Right lobe of liver (tissue), 6 donors: ENCODE data around the gene SOX8. TPM values are rescaled to one million over a fixed set of nuclear protein-coding genes. Genes with fewer than 3 reads are reported as not detected.

Experiments used
- ATAC-seq, 4 donors: fragments of 200-7000 bp; cut with Tn5 transposase; one replicate each; pipeline ENCODE4 v1.9.1; 2020; ENCODE audit warnings: mild to moderate bottlenecking in 4 of 4, moderate library complexity in 4 of 4
- DNase-seq, 3 donors: peaks; one replicate each; pipeline ENCODE4 v3.0.0-alpha.2; 2020
- H3K27ac ChIP-seq, 3 donors: fragments of 200-600 bp; one replicate each; pipeline ENCODE4 v1.8.0; 2022
- H3K27me3 ChIP-seq, 2 donors: fragments of 200-600 bp; one replicate each; pipeline ENCODE4 v1.8.0; 2022
- H3K36me3 ChIP-seq, 4 donors: fragments of 200-600 bp; sonication (generic) in 1 of 4; one replicate each; pipeline versions ENCODE4 v1.5.1 to v1.8.0; 2017 to 2022; ENCODE audit warnings: control low read depth in 1 of 4
- H3K4me1 ChIP-seq, 4 donors: fragments of 200-600 bp; sonication (generic) in 1 of 4; one replicate each; pipeline versions ENCODE4 v1.5.1 to v1.8.0; 2017 to 2022; ENCODE audit warnings: control low read depth in 1 of 4
- H3K4me3 ChIP-seq, 3 donors: fragments of 200-600 bp; one replicate each; pipeline ENCODE4 v1.8.0; 2022
- H3K9me3 ChIP-seq, 4 donors: fragments of 200-600 bp; sonication (generic) in 1 of 4; one replicate each; pipeline versions ENCODE4 v1.5.1 to v1.8.0; 2017 to 2022; ENCODE audit warnings: control low read depth in 1 of 4
- POLR2A ChIP-seq: fragments of 450-650 bp; IDR thresholded peaks from one replicate; pipeline ENCODE4 v1.6.1; 2017; ENCODE audit warnings: antibody characterized with exemption, mild to moderate bottlenecking
- WGBS: methylation state at CpG from one replicate; pipeline ENCODE4 v1.1.6; 2018; ENCODE audit warnings: low coverage, low lambda C conversion rate; ENCODE audit not compliant: insufficient coverage; ENCODE audit errors: missing lambda C conversion rate; 5-methylcytosine and 5-hydroxymethylcytosine counted together
- intact Hi-C, 2 donors: fragments of 100-400 bp; cut with DNase I; formaldehyde crosslinking; loops; one replicate each; pipeline versions ENCODE4 v1.11.2 to v1.14.1; 2022
- total RNA-seq, 6 experiments: library from RNA; depleted of rRNA in 2 of 6; stranded (reverse); fragments of >200 nt in 2 of 6; fragmentation: NEBNext Ultra II Directional in 3 of 6; extraction: Animal tissue kit (Norgen Biotek cat#: 25700) in 3 of 6; gene quantifications; one replicate each; pipeline versions ENCODE4 v1.1.0 to v1.2.4, GENCODE V29; 2016 to 2023
- TF ChIP-seq, protein P1 (sequence below), 4 donors: fragments of 200-600 bp in 3 of 4; fragments of 450-650 bp in 1 of 4; IDR thresholded peaks; one replicate each; pipeline versions ENCODE4 v1.5.1 to v1.8.0; 2016 to 2022; ENCODE audit warnings: antibody characterized with exemption in 4 of 4, mild to moderate bottlenecking in 2 of 4
- donor health status: DM: no; HTN: yes; CAD: no.
- donor health status: DM: no; HTN: no; CAD: no.
- donor health status: DM: no; HTN: no; CAD: no.
- donor health status: DM: no; HTN: yes; CAD: no.
- donor health status: DM: no; HTN: yes; CAD: no.

SOX8 gene
- total RNA-seq, 6 experiments from 2014 or later: 0.07 to 0.13 (median 0.09) TPM; not detected in 3

DNA sequence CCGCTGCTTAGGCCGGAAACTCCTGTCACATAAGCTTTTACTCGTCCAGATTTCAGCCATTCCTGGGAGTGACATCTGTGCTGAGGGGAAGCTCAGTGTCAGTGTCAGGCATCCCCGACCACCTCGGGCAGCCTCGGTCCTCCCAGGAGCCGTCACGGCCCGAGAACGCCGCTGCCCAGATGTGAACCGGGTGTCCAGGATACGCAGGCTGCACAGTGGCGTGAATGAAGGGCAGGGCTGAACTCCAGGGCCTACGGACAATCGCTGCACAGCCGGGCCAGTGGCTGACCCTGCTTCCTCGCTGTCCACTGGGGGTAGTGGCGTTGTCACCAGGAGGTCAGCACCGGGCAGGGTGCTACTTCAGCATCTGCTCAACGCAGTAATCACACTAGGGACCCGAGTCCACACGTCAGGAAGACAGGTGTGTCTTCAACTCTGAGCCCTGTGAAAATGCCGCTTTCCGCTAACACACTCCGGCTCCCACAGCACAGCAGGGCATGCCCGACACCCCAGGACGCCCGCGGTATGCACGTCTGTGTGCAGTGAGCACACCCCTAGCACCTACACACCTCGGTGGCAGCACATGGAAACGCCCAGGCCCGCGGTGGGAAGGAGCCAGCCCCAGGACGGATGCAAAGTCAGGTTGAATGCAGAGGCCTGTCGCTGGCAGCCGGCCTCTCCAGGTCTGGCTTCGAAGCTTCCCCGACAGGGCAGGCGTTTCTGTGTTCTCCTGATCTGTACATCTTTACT lies 13.8 kb upstream of the SOX8 start:
- ATAC-seq (no peak), DNase-seq (peak in 1 of 3 donors; percentile 49)
- Histone ChIP-seq H3K4me1 (peaks cover 0 to 13% (median 3%) of the 10 kb centered on the region in 4 donors), H3K9me3 (no peaks in the 10 kb centered on the region), H3K4me3 (no peak overlapping the region), H3K36me3 (no peaks in the 10 kb centered on the region), H3K27me3 (no peaks in the 10 kb centered on the region), H3K27ac (no peak overlapping the region)
- 75% methylated on average over 4 of the region's 41 CpGs for WGBS
- no peak for TF ChIP-seq POLR2A
- TF ChIP-seq, protein P1, sequence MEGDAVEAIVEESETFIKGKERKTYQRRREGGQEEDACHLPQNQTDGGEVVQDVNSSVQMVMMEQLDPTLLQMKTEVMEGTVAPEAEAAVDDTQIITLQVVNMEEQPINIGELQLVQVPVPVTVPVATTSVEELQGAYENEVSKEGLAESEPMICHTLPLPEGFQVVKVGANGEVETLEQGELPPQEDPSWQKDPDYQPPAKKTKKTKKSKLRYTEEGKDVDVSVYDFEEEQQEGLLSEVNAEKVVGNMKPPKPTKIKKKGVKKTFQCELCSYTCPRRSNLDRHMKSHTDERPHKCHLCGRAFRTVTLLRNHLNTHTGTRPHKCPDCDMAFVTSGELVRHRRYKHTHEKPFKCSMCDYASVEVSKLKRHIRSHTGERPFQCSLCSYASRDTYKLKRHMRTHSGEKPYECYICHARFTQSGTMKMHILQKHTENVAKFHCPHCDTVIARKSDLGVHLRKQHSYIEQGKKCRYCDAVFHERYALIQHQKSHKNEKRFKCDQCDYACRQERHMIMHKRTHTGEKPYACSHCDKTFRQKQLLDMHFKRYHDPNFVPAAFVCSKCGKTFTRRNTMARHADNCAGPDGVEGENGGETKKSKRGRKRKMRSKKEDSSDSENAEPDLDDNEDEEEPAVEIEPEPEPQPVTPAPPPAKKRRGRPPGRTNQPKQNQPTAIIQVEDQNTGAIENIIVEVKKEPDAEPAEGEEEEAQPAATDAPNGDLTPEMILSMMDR (IDR thresholded peaks at IDR 0.05): no peak
- intact Hi-C loops: no loop called here

DNA sequence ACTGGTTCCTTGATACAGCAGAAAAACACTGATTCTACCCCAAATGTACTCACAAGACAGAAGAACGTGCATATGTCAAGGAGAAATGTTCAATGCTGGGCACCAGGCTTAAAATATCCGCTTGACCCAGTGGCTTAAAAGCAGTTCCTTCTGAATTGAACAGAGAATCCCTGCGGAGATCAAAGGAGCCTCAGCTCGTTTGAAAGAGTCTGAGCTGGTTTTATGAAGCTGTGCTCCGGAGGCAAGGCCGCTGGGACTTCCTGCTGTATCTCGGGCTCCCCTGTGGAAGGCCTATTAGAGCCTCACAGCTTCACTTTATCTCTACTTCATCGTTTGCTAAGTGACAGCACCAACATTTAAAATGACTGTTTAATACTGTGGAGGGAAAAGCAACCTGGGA lies 12.9 kb upstream of the SOX8 start:
- Histone ChIP-seq H3K4me1 (peaks cover 0 to 13% (median 3%) of the 10 kb centered on the region in 4 donors), H3K36me3 (no peaks in the 10 kb centered on the region), H3K27me3 (no peaks in the 10 kb centered on the region), H3K9me3 (no peaks in the 10 kb centered on the region), H3K4me3 (no peak overlapping the region), H3K27ac (no peak overlapping the region)
- WGBS: 88% methylated on average over 8 of the region's 8 CpGs
- no peak for TF ChIP-seq POLR2A
- TF ChIP-seq, protein P1 (IDR thresholded peaks at IDR 0.05): no peak
- DNase-seq (no peak), ATAC-seq (no peak)
- intact Hi-C loops: no loop called here

DNA sequence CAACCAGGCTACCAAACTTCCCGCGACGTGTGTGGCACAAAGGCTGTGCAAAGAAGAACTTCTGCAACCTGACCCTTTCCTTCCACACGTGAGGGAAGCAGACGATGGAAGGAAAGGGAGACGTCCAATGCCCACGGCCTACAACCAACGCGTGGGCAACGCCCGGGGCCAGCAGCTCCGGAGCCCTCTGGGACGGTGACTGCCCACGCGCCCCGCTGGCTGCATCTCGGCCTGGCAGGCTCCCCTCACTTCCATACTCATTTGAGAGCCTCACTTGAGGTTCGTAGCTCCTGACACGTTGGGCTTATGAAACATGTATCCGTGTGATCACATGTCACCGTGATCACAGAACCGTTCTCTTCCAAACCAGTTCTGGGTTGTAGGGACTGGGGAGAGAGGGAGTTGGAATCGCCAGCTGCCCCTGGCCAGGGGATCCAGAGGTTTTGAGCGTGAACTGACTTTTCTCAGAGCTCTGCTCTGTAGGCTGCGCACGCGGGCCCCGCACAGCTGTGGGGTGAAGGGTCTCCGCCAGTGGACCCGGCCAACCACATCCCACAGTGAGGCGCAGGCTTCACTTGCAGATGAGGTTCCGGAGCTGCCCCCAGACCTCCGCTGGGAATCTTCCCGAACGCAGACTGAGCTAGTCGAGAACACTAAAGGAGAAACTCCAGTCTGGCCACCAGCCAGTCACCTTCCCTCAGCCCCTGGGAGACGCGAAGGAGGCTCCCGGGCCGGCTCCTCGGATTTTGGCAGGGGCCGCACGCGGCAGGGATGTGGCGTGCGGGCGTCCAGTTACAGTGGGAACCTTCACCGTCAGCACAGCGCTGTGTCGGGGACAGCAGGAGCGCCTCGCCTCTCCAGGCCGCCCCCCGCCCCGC lies 11.8 kb upstream of the SOX8 start:
- no peaks in the 10 kb centered on the region for H3K27me3 ChIP-seq
- peak overlapping the region; percentile 95 to 98 (median 96) for H3K4me3 ChIP-seq
- H3K27ac ChIP-seq: peak overlapping the region in 2 of 3 donors; percentile 44 to 51
- no peaks in the 10 kb centered on the region for H3K9me3 ChIP-seq
- WGBS: 35% methylated on average over 11 of the region's 55 CpGs
- H3K36me3 ChIP-seq: no peaks in the 10 kb centered on the region
- TF ChIP-seq POLR2A: no peak
- TF ChIP-seq, protein P1 (IDR thresholded peaks at IDR 0.05): no peak
- intact Hi-C loops: no loop called here
- H3K4me1 ChIP-seq: peaks cover 0 to 13% (median 3%) of the 10 kb centered on the region in 4 donors
- ATAC-seq (no peak), DNase-seq (peak in 1 of 3 donors; percentile 56)

DNA sequence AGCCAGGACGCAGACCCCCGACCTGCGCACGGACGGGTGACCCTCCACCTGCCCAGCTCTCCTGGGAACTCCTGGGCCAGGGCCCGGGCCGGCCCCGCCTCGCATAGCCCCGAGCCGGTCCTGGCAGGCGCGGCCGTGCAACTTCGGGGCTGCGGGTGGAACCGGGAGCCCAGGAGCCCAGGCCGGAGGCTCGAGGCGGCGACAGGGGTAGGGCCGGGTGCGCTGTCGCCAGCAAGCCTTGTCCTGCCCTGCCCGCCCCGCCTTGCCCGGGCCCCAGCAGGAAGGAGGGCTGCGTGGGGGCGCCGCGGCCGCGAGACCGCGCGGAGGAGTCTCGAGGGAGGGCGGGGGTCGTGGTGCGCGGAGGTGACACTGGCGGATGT lies 11.2 kb upstream of the SOX8 start:
- ATAC-seq (peak in 2 of 4 donors; percentile 32 to 34), DNase-seq (no peak)

More for the DNA sequence above, 11.2 kb upstream of the SOX8 start:
- intact Hi-C loops: no loop called here
- Histone ChIP-seq H3K27me3 (no peaks in the 10 kb centered on the region), H3K27ac (peak overlapping the region in 2 of 3 donors; percentile 44 to 51), H3K4me1 (peaks cover 0 to 13% (median 3%) of the 10 kb centered on the region in 4 donors), H3K36me3 (no peaks in the 10 kb centered on the region), H3K4me3 (peak overlapping the region; percentile 95 to 98 (median 96)), H3K9me3 (no peaks in the 10 kb centered on the region)
- WGBS: 0% methylated on average over 5 of the region's 42 CpGs
- TF ChIP-seq POLR2A: no peak
- TF ChIP-seq, protein P1 (IDR thresholded peaks at IDR 0.05): no peak
